ENCODE measurements around the gene TUBGCP3. TPM values are rescaled to one million over a fixed set of nuclear protein-coding genes. Genes with fewer than 3 reads are reported as not detected.
"Not testable (repeated sequence)": the region's sequence is repeated elsewhere in the genome, so short reads cannot be mapped to it uniquely, and the experiment has no call there.

Gene TUBGCP3
- total and polyA plus RNA-seq, 4 donors, result 10.9 to 40.2 (median 26.9) TPM

- 84 to 90% methylated on average over 8 of the region's 8 CpGs for WGBS, 2 donors
- no peak overlapping the region for H3K4me3 ChIP-seq
- peaks cover 2 to 13% (median 5%) of the 10 kb centered on the region in 4 donors for H3K36me3 ChIP-seq (ENCODE audit: control insufficient read depth in 4 of 4, insufficient read depth in 4 of 4, low read length in 4 of 4)
These were observed 100.8 kb downstream of the TUBGCP3 start for GRCh38 chr13:112487127-112487517.

GRCh38 chr13:112486386-112487126 is 101.4 kb downstream of the TUBGCP3 start:
- 94 to 98% methylated on average over 11 of the region's 11 CpGs for WGBS, 2 donors
- H3K9me3 ChIP-seq (ENCODE audit: control insufficient read depth in 4 of 4, insufficient read depth in 3 of 4, low read length in 3 of 4), result peaks cover 0 to 5% (median 0%) of the 10 kb centered on the region in 4 donors
- H3K4me1 ChIP-seq (ENCODE audit: control insufficient read depth in 5 of 5, insufficient read depth in 5 of 5, low read length in 5 of 5), result no peaks in the 10 kb centered on the region
- TF ChIP-seq, protein P1, sequence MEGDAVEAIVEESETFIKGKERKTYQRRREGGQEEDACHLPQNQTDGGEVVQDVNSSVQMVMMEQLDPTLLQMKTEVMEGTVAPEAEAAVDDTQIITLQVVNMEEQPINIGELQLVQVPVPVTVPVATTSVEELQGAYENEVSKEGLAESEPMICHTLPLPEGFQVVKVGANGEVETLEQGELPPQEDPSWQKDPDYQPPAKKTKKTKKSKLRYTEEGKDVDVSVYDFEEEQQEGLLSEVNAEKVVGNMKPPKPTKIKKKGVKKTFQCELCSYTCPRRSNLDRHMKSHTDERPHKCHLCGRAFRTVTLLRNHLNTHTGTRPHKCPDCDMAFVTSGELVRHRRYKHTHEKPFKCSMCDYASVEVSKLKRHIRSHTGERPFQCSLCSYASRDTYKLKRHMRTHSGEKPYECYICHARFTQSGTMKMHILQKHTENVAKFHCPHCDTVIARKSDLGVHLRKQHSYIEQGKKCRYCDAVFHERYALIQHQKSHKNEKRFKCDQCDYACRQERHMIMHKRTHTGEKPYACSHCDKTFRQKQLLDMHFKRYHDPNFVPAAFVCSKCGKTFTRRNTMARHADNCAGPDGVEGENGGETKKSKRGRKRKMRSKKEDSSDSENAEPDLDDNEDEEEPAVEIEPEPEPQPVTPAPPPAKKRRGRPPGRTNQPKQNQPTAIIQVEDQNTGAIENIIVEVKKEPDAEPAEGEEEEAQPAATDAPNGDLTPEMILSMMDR (IDR thresholded peaks at IDR 0.05; ENCODE audit: control extremely low read depth, extremely low read depth), result no peak
- no peak for DNase-seq
- H3K4me3 ChIP-seq, result no peak overlapping the region
- no peaks in the 10 kb centered on the region for H3K27me3 ChIP-seq (ENCODE audit: control insufficient read depth in 3 of 3, insufficient read depth in 3 of 3, low read length in 2 of 3)
- H3K36me3 ChIP-seq (ENCODE audit: control insufficient read depth in 4 of 4, insufficient read depth in 4 of 4, low read length in 4 of 4), result peaks cover 2 to 13% (median 5%) of the 10 kb centered on the region in 4 donors
- H3K9ac ChIP-seq (ENCODE audit: insufficient read depth in 1 of 2, low read length in 2 of 2), result no peak overlapping the region
- ATAC-seq (ENCODE audit: insufficient read depth, low FRiP score), result no peak
- H3K27ac ChIP-seq (ENCODE audit: low read depth in 1 of 2, low read length in 1 of 2), result no peak overlapping the region

More at GRCh38 chr13:112487127-112487517, 100.8 kb downstream of the TUBGCP3 start:
- Histone ChIP-seq H3K9ac (ENCODE audit: insufficient read depth in 1 of 2, low read length in 2 of 2) (no peak overlapping the region), H3K9me3 (ENCODE audit: control insufficient read depth in 4 of 4, insufficient read depth in 3 of 4, low read length in 3 of 4) (peaks cover 0 to 5% (median 0%) of the 10 kb centered on the region in 4 donors), H3K27ac (ENCODE audit: low read depth in 1 of 2, low read length in 1 of 2) (no peak overlapping the region), H3K27me3 (ENCODE audit: control insufficient read depth in 3 of 3, insufficient read depth in 3 of 3, low read length in 2 of 3) (no peaks in the 10 kb centered on the region), H3K4me1 (ENCODE audit: control insufficient read depth in 5 of 5, insufficient read depth in 5 of 5, low read length in 5 of 5) (no peaks in the 10 kb centered on the region)
- DNase-seq, result no peak
- TF ChIP-seq, protein P1 (IDR thresholded peaks at IDR 0.05; ENCODE audit: control extremely low read depth, extremely low read depth), result no peak
- ATAC-seq (ENCODE audit: insufficient read depth, low FRiP score), result no peak

DNA sequence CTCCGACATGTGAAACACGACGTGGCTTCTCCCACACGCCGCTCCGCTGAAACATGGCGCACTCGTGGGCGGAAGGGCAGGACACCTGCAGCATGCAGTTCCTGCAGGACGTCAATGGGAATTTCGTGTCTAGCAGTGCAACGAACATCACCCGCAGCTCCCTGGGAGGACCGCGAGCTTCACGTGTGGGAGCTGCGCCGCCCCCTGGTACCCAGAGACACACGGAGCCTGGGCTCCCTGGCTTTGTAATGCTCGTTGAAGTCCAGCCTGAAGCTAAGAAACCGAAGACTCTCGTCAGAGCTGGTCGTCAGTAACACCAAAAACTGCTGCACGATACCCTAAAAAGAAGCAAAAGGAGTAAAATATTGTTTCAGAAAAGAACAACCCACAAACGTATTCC is 102.1 kb downstream of the TUBGCP3 start:
- WGBS, 2 donors, result 97 to 98% methylated on average over 19 to 23 of the region's 25 CpGs
- DNase-seq, result not testable (repeated sequence)

DNA sequence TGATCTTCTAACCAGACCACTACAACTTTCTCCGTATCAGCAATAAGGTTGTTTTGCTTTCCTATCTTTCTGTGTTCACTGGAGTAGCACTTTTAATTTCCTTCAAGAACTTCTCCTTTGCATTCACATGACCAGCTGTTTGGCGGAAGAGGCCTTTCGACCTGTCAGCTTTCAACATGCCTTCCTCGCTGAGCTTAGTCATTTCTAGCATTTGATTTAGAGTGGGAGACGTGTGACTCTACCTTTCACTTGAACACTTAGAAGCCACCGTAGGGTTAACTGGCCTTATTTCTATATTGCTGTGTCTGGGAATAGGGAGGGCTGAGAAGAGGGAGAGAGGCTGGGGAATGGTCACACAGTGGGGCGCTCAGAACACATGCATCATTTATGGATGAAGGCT is 104.7 kb downstream of the TUBGCP3 start:
- no peak for DNase-seq
- Histone ChIP-seq H3K9ac (ENCODE audit: insufficient read depth in 1 of 2, low read length in 2 of 2) (no peak overlapping the region), H3K4me1 (ENCODE audit: control insufficient read depth in 5 of 5, insufficient read depth in 5 of 5, low read length in 5 of 5) (no peaks in the 10 kb centered on the region), H3K9me3 (ENCODE audit: control insufficient read depth in 4 of 4, insufficient read depth in 3 of 4, low read length in 3 of 4) (peaks cover 0 to 5% (median 1%) of the 10 kb centered on the region in 4 donors), H3K27ac (ENCODE audit: low read depth in 1 of 2, low read length in 1 of 2) (no peak overlapping the region), H3K4me3 (no peak overlapping the region), H3K27me3 (ENCODE audit: control insufficient read depth in 3 of 3, insufficient read depth in 3 of 3, low read length in 2 of 3) (no peaks in the 10 kb centered on the region), H3K36me3 (ENCODE audit: control insufficient read depth in 4 of 4, insufficient read depth in 4 of 4, low read length in 4 of 4) (peaks cover 2 to 12% (median 5%) of the 10 kb centered on the region in 4 donors)
- TF ChIP-seq, protein P1 (IDR thresholded peaks at IDR 0.05; ENCODE audit: control extremely low read depth, extremely low read depth), result no peak
- no peak for ATAC-seq (ENCODE audit: insufficient read depth, low FRiP score)
- 86 to 91% methylated on average over 7 of the region's 7 CpGs for WGBS, 2 donors

More for the DNA sequence above, 102.1 kb downstream of the TUBGCP3 start:
- H3K9me3 ChIP-seq (ENCODE audit: control insufficient read depth in 4 of 4, insufficient read depth in 3 of 4, low read length in 3 of 4); H3K9ac ChIP-seq (ENCODE audit: insufficient read depth in 1 of 2, low read length in 2 of 2); H3K4me3 ChIP-seq; H3K27me3 ChIP-seq (ENCODE audit: control insufficient read depth in 3 of 3, insufficient read depth in 3 of 3, low read length in 2 of 3); H3K4me1 ChIP-seq (ENCODE audit: control insufficient read depth in 5 of 5, insufficient read depth in 5 of 5, low read length in 5 of 5); ATAC-seq (ENCODE audit: insufficient read depth, low FRiP score); H3K27ac ChIP-seq (ENCODE audit: low read depth in 1 of 2, low read length in 1 of 2): not testable (repeated sequence)
- peaks cover 2 to 13% (median 5%) of the 10 kb centered on the region in 4 donors for H3K36me3 ChIP-seq (ENCODE audit: control insufficient read depth in 4 of 4, insufficient read depth in 4 of 4, low read length in 4 of 4)
